NCI-H1105 (cell line): ENCODE measurements around the gene RPS2.

Experiments
- DNase-seq: peaks from one replicate; lab custom pipeline; 2025; lab: John Stamatoyannopoulos, UW

Gene RPS2

DNA sequence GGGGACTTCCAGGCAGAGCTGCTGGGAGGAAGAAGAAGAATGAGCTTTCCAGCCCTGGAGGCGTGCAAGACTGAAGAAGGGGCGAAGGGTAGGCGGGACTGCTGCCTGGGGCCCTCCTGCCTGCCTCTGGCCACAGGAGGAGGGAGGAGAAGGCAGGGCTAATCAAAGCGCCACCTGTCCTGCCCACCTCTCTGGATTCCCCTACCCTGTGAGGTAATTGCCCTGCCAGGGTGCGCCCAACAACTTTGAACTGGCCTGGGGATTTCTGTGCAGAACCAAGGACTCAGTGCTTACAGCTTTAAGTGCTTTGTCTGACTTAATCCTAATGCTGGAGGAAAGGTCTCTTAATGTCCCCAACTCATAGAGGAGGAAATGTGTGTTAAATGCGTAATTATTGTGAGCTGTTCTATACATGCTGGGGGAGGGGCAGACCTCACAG, 16.8 kb upstream of the RPS2 start, which contains the start of gene NOXO1:
TSS of gene NOXO1 (minus strand) at position 72 of the 439 bp plus-strand sequence. CDS start 290 bp downstream, outside the sequence.
- DNase-seq: no peak

DNA sequence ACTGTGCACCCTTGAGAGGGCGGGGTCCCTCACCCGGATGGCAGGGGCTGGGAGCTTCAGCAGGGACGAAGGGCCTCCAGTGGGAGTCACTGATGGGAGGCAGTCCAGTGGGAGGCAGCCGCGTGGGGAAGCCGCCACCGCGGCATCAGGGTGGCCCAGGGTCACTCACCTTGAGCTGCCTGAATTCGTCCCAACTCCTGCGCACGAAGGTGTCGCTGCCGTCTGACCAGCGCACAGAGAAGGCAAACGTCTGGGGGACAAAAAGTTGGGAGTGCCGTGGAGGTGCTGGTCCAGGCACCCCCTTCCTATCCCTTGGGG, 16.1 kb upstream of the RPS2 start:
- no peak for DNase-seq

DNA sequence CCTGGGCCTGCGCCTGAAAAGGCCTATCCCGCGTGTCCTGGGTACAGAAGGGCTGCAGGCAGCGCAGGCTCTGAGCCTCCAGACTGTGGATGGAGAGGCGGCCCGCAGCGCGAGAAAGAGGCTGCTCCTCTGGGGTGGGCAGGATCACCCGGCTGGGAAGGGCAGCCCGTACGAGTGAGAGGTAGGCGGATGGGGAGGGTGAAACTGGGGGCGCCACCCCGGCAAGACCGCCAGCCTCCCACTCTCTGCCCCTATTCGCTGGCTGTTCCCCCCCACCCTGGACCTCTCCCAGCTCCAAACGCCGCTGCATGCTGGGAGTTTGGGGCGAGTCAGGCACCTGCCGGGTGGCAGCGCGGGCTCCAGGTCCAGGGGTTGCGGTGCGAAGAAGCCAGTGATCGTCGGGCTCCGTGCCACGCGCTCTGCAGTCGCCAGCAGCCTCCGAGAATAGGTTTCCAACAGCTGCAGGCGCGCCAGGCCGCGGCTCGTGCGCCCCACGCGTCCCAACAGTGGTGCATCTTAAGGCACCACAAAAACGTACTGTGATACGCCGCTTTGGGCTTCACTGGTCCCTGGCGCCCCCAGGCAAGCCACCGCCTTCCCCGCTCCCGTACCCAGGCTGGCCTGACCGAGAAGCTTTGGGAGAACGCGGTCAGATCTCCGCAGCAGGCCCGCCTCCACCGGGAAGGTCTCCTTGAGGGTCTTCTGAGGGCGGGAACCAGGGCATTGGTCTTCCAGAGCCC, 15.6 kb upstream of the RPS2 start:
- DNase-seq: no peak

DNA sequence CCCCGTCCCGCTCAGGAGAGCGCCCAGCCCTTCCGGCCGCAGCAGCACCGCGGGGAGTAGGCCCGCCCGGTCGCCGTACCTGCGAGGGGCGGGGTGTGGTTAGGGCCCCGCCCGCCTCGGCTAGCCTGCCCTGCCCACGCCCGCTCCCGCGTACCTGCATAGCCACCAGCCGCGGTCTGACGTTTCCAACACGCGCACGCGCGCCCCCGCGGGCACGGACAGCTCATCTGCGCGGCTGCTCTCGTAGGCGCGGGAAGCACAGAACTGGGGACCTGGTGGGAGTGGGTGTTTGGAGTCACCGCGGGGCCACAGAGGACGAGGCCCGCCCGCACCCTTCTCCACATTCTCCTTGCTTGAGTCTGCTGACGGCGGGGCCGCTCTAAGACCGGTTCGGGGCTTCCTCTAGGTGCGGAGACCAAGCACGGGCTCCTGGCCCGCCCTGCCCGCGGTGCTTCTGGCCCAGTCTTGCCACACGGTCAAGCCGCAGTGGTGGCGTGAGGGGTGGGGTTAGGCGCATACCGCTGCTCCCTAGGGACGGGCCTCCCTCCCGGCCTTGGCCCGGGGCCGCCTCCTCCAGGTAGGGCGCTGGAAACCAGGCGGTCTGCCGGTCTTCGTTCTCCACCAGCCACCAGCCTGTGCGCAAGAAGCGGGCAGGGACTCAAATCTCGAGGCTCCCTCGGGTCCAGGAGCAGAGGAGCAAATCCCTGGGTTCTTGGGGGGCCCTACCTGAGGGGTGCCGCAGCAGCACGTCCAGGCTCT, 14.8 kb upstream of the RPS2 start:
- DNase-seq: no peak

DNA sequence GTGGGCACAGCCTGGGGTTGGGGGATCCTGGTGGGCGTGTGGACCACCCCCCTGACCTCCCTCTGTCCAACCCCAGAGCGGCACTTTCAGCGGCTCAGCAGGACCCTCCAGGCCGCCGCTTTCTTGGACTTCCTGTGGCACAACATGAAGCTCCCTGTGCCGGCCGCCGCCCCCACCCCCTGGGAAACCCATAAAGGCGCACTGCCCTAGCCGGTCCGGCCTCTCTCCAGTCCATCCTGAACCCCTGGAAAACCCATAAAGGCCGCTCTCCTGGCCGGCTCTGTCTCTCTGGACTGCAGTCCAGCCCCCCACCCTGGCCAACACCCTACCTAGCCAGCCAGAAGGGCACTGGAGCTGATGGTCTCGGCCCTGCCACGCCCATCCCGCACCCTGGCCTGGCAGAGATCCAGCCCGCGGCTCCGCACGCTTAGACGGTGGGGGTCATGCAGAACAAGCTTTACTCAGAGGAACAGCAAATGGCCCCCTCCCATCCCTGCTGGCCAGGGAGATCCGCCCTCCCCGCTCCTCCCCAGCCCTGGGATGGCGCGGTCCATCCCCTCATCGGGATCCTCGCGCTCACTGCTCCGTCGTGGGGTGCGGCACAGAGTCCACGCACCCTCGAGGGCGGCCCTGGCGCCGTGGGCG, 14.0 kb upstream of the RPS2 start:
- no peak for DNase-seq

DNA sequence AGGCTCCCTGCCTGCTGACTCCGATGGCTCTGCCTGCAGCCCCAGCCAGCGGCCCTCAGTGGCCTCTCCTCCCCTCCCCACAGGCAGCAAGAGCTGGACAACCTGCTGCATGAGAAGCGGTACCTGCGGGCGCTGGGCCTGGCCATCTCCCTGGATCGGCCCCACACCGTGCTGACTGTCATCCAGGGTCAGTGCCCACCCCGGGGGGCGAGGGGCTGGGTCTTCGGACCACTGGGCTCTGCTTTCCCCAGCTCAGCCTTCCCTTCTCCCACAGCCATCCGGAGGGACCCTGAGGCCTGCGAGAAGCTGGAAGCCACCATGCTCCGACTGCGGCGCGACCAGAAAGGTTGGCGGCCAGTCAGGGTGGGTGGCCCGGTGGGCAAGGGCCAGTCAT, 13.2 kb upstream of the RPS2 start:
- DNase-seq: no peak

DNA sequence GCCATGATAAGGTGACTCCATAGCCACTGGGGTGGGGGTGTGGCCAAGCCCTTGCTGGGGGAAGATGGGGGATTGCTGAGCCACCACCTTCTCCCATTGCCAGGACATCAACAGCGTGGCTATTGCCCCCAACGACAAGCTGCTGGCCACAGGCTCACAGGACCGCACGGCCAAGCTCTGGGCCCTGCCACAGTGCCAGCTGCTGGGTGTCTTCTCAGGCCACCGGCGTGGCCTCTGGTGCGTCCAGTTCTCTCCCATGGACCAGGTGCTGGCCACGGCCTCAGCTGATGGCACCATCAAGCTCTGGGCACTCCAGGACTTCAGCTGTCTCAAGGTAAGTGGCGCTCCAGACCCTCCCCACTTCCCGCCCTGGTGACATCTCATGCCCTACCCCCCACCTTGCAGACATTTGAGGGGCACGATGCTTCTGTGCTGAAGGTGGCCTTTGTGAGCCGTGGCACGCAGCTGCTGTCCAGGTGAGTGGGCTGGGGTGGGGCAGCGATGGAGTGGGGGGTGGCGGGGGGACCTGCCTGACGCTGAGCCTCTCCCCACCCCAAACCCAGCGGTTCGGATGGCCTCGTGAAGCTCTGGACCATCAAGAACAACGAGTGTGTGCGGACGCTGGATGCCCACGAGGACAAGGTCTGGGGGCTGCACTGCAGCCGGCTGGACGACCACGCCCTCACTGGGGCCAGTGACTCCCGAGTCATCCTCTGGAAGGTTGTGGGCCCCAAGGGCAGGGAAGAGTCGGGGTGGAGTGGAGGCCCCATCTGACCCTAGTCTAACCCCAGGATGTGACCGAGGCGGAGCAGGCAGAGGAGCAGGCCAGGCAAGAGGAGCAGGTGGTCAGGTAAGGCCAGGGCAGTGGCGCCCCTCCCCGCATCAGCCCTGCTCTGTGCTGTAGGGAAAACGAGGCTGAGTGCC, 12.6 kb upstream of the RPS2 start:
- DNase-seq: no peak

DNA sequence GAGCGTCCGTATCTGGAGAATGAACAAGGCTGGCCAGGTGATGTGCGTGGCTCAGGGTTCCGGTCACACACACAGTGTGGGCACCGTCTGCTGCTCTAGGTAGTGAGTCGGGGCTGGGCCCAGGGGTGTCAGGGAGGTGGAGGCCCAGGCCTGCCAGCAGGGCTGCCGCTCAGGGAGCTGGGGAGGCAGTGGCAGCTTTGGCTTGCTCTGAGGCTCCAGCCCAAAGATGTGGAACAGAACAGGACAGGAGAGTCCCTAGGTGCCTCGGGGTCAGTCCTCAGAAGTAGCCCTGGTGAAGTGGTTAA, 11.5 kb upstream of the RPS2 start:
- DNase-seq: no peak

DNA sequence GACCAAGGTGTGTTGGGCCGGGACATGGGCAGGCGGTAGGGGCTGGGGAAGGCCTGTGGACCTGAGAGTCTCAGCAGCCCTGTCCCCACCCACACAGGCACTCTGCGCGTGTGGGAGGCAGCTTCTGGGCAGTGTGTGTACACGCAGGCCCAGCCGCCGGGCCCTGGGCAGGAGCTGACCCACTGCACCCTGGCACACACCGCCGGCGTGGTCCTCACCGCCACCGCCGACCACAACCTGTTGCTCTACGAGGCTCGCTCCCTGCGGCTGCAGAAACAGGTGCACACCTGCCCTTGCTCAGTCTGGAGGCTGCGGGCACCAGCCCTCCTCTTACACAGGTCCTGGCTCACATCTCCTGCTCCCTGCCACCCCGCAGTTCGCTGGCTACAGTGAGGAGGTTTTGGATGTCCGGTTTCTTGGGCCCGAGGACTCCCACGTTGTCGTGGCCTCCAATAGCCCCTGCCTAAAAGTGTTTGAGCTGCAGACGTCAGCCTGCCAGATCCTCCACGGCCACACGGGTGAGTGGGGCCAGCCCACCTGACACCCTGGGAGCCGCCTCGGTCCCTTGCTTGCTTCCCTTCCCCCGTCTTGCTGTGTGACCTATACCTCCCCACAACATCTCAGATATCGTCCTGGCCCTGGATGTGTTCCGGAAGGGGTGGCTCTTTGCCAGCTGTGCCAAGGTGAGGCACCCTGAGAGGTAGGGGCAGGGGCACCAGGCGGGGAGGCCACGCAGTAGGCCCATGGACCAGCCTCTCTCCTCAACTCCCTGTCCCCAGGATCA, 11.0 kb upstream of the RPS2 start:
- DNase-seq: no peak

DNA sequence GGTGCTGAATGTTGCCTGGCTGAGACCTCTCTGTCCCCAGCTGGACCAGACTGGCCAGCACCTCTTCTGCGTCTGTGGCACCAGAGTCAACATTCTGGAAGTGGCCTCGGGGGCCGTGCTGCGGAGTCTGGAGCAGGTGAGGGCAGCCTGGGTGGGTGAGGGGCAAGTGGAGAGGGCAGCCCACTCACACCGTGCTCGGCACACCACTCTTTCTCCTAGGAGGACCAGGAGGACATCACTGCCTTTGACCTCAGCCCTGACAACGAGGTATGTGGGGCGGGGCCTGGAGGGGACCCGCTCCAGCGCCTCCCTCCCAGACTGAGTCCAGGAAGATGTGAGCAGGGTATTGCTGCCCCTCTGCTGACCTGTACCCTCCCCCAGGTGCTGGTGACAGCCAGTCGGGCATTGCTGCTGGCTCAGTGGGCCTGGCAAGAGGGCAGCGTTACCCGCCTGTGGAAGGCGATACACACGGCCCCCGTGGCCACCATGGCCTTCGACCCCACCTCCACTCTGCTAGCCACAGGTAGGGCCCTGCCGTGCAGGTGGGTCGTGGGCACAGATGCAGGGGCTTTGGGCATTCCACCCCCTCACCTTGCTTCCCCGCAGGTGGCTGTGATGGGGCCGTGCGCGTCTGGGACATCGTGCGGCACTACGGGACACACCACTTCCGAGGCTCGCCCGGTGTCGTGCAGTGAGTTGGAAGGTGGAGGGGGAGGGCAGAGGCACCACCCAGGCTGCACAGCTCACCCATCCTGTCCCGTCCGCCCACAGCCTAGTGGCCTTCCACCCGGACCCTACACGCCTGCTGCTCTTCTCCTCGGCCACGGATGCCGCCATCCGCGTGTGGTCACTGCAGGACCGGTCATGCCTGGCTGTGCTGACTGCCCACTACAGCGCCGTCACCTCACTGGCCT, 9.8 kb upstream of the RPS2 start:
- no peak for DNase-seq

DNA sequence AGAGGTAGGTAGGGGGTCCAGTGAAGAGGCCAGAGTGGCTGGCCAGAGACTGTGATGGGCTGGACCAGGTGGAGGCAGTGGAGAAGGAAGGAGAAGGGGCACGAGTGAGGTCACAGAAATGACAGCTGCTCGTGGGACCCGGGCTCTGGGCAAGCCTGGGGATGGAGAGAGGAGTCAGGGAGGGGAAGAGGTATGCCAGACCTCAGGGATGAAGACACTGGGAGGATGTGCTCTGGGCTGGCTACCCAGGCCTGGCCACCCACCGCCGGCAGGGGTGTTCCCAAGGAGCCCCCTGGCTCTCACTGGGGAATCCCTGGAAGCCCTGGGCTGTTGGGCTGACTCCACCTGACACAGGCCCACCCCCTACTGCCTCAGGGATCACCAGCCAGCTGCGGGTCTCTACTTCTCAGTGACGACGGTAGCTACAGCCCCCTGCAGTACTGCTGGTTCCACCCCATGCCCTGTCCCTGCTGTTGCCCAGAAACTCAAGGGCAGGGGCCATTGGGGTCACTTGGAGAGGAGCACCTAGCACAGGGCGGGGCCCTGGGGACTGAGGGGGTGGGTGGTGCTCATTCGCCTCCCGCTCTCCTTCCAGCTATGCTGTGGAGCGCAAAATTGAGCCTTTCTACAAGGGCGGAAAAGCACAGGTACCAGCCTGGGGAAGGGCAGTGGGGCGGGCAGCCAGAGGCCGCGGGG, 9.0 kb upstream of the RPS2 start:
- DNase-seq: no peak

DNA sequence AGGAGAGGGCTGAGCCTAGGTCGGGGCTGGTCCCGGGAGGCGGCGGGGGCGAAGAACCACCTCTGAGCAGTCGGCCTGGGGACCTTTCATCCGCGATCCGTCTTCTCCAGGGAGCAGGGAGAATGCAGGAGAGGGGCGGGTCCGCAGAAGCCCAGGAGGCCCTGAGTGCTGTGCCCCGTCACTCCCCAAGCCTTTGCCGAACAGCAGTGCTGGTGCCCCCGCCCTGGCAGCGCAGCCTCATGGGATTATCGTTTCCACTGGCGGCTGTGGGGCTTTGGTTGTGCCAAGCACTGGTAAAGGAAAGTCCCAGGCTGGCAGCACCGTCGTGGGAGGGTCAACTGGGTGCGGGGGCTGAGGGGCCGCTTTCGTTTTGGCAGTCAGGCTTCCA, 7.9 kb upstream of the RPS2 start:
- no peak for DNase-seq

DNA sequence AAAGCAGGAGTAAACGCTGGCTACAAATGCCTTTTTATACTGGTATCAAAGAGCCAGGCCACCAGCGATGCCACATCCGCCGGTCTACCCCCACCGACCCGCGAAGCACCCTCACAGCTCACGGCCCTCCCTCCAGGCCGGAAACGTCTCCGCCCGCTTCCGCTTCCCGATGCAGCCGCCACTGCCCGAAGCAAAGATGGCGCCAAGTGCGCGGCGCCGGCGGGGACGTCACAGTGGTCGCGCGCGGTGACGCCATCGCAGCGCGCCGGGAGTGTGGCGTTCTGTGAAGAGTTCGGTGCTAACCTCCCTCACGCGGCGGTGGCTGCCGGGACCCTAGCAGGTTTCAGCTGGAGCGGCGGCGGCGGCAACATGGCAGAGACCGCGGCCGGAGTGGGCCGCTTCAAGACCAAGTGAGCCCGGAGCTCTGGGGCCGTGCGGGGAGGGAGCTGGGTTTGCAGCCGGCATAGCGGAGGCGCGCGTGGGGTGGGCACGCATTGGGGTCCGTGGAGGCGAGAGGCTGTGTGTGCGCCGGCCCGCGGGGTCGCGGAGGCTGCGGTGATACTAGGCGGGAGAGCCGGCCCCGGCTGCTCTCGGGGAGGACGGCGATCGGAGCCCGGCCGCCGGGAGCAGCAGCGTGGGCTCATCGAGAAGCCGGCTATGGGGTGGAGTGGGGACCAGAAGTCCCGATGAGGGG, 7.3 kb upstream of the RPS2 start, which contains the start of gene TBL3:
TSS of gene TBL3 (plus strand) at position 258 of the 694 bp plus-strand sequence. CDS start at position 370, 112 bp downstream.
- DNase-seq: peak; percentile 69

DNA sequence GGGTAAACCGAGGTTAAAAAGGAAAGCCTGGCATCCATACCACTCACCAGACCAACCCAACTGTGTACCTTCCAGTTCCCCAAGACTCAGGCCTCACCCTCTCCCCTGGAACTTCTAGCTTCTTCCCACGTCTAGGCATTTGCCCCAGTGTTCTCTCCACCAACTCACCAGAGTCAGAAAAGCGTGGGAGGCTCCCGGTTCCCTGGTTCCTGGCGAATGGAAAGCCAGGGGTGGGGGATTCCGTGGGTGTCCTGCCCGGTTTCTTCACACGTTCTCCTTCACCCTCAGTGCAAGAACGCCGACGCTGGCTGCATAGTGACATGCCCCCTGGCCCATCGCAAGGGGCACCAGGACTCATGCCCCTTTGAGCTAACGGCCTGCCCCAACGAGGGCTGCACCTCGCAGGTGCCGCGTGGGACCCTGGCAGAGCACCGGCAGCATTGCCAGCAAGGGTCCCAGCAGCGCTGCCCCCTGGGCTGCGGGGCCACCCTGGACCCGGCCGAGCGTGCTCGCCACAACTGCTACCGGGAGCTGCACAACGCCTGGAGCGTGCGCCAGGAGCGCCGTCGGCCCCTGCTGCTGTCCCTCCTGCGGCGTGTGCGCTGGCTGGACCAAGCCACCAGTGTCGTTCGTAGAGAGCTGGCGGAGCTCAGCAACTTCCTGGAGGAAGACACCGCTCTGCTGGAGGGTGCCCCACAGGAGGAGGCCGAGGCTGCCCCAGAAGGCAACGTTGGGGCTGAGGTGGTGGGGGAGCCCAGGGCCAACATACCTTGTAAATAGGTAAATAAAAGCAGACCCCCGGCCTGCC, 3.7 kb upstream of the RPS2 start:
- DNase-seq: no peak

DNA sequence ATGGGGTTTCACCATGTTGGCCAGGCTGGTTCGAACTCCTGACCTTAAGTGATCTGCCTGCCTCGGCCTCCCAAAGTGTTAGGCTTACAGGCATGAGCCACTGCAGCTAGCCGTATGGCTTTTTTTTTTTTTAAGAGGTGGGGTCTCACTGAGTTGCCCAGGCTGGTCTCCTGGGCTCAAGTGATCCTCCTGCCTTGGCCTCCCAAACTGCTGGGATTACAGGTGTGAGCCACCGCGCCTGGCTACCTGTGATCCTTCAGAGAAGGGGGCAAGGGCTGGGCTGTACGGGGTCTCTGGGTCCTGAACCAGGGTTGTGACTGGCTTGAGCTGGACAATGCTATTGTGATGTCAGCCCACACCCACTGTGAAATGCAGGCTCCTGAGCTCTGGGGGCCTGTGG, 1.8 kb upstream of the RPS2 start, which contains the start of gene RNF151:
TSS of gene RNF151 (plus strand) at position 397 of the 400 bp plus-strand sequence. CDS start 26 bp downstream, outside the sequence.
- no peak for DNase-seq

DNA sequence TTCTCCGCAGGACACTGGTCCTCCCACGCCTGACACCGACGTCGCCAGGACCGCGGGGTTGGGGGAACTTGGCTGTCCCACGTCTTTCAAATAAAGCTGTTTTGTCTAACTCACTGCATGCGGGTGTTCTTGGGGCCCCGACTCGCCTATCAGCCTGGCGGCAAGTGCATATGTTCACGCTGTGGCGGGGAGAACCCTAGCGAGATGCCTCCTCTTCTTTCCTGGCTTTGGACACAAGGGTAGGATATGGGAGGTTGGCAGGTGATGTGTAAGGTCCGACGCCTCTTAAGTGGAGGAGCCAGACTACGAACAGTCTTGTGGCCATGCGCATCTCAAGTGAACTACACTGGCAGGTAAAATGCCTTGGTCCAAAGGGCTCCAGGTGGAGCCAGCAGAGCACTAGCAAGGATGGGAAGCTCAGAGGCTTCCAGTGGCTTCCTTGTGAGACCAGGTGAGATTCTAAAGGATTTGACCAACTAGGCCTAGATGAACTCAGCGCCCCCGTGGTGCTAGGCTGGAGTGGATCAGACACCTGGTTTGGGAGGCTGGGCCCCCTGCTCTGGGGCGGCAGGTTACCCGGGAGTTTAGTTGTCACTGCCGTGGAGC, 873 bp upstream of the RPS2 start:
- no peak for DNase-seq

DNA sequence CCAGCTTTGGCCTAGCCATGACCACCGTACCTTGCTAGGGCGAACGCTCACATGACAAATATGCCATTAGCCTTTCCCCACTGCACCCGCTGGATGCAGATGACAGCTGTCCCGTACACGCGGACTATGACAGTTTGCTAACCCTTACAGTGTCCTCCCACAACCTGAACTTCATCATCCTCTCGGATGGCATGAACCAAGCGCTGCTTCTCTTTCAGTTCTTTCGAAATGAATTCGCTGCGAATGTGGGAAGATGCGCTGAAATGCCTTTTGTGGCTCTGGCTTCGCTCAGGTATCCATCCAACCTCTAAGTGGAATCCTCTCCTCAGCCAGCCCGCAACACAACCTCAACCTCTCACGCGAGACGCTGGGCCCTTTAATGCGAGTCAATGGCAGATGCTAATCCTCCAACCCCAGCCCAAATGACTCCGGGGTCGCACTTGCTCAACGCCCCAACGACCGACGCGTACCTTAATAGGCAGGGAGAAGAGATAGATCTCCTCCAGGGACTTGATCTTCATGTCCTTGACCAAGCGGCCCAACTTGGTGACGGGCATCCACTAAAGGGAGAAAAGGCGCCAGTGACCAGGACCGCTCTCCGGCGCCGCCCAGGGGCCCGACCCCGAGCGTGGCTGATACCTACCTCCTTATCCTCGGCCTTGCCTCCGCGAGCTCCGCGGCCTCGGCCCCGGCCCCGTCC, 670 bp downstream of the RPS2 start:
- no peak for DNase-seq
